NCI-H226 (cell line): ENCODE results near the gene SESTD1.
A peak's percentile ranks its signal among the peaks of the same experiment; 100 is the strongest.

Experiments
- DNase-seq: peaks from one replicate; pipeline ENCODE4 v3.0.0-alpha.2; 2015

SESTD1 gene, protein sequence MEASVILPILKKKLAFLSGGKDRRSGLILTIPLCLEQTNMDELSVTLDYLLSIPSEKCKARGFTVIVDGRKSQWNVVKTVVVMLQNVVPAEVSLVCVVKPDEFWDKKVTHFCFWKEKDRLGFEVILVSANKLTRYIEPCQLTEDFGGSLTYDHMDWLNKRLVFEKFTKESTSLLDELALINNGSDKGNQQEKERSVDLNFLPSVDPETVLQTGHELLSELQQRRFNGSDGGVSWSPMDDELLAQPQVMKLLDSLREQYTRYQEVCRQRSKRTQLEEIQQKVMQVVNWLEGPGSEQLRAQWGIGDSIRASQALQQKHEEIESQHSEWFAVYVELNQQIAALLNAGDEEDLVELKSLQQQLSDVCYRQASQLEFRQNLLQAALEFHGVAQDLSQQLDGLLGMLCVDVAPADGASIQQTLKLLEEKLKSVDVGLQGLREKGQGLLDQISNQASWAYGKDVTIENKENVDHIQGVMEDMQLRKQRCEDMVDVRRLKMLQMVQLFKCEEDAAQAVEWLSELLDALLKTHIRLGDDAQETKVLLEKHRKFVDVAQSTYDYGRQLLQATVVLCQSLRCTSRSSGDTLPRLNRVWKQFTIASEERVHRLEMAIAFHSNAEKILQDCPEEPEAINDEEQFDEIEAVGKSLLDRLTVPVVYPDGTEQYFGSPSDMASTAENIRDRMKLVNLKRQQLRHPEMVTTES

DNA sequence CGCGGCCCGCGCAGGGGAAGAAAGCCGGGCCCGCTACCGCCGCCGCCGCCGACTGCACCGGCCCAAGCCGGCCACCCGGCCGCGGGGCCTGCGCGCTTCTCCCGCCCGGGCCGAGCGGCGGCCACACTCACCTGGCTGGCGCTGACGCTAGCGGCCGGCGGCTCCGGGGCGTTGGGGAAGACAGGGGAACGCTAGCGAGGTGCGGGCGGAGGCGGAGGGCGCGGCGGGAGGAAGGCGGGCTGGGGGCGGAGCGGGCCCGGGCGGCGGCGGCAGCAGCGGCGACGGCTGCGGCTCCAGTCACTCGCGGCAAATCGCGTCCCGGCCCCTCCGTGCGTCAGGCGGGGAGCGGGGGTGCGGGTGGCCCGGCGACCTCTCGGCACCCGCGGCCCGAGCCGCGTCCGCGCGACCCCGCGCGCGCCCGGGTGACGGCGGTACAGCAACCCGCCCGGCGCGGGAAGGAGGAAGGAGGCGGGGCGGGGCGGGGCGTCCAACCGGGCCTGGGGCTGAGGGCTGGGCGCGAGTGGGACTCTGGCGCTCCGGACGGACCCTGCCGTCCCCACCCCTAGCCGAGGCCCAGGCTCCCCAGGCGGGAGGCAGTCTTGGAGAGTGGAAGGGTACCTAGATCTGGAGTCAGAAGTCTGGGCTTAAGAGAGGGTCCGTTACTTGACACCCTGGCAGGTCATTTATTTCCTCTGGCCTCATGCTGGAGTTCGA lies at the start of gene SESTD1:
Gene SESTD1 (minus strand): TSS at position 465 of the 714 bp plus-strand sequence. CDS start 72,991 bp downstream, outside the sequence.
- peak; percentile 25 for DNase-seq

DNA sequence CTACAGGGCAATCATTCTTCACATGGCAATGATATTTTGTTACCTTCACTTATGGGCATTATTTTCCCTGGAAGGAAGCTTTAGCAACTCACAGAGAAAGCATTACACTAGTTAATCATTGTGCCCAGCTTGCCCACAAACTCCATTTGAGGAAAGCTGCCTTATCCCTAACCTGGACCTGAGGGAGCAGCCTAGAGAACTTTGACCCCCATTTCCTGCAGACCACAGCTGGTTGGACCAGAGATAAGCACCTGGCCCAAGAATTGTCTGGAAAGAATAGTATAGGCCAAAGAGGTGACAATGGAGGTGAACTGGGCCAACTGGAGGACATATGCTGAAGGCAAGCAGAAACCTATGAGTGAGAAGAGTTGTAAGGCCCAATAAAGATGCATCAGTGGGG lies 48.4 kb upstream of the SESTD1 start:
- DNase-seq: no peak

DNA sequence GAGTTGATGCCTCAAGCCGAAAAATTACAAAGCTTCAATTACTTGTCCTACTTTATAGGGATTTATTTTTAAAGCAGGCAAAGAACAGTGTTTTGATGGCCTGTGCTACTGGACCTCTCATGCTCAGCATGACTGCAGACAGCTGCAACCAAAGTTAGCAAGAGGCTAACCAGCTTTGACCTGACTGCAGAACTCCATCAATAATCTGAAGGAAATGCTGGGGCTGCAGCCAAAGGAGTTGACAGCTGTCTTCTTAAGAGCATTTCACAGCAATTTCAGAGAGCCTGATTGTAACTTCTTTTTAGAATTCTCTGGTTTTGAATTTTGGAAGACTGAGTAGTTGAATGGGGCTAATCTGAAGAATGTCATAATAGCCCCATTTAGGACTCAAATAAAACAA lies 46.5 kb upstream of the SESTD1 start:
- no peak for DNase-seq

DNA sequence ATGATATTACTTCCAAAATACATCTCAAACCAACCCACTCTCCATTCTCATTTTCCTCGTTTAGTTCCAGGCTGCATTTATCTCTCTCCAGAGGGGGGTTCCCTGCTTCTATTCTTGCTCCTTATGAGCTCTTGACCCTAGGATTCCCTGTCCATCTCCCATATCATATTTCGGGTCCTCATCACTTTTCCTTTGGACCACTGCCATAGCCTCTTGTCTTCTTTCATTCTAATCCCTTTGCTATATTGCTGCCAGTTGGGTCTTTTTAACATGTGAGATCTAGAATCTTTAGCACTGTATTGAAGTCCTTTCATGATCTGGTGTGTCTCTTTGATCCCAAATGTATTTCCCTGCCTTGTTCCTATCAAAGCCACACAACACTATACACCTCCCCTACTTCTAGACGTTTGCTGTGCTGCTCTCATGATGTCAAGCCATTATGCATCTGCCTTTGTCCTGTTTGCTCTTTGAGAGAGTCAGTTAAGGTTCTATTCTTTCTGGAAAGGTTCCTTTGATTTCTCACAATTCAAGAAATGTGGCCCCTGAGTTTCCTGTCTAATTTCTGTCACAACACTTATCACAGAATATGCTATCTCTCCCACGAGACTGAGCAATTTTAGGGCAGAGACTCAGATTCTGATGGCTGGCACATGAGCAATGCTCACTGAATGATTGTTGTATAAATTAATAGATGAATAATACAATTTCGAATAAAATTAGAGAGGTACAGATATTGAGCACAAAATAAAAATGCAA lies 43.2 kb upstream of the SESTD1 start:
- no peak for DNase-seq

DNA sequence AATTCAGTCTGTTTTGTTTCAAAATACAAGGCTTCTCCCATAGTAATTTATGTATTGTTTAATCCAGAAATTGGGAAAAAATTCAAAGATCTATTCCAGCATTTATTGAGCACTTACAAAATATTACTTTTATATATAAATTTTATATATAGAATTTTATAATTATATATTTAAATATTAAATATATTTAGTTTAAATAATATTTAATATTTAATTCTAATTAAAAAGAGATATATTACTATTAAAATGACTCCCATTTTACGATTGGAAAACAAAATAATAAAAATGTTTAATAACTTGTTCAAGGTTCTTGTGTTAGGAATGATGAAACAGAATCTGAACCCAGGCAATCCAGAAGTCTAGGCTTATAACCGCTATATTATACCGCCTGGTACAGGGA lies 40.5 kb upstream of the SESTD1 start:
- DNase-seq: no peak

DNA sequence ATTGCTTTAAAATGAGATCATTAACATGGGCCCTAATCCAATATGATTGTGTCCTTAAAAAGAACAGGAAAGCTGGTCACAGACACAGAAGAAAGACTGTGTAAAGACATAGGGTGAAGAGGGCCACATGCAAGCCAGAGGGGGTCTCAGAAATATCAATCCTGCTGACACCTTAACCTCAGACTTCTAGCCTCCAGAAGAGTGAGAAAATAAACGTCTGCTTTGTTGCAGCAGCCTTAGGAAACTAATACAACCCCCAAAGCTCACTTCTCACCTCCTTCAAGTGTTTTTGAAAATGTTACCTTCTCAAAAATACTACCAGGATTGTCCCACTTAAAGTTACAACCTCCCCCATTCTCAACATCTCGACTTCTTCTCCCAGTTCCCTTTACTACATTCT lies 39.8 kb upstream of the SESTD1 start:
- no peak for DNase-seq

DNA sequence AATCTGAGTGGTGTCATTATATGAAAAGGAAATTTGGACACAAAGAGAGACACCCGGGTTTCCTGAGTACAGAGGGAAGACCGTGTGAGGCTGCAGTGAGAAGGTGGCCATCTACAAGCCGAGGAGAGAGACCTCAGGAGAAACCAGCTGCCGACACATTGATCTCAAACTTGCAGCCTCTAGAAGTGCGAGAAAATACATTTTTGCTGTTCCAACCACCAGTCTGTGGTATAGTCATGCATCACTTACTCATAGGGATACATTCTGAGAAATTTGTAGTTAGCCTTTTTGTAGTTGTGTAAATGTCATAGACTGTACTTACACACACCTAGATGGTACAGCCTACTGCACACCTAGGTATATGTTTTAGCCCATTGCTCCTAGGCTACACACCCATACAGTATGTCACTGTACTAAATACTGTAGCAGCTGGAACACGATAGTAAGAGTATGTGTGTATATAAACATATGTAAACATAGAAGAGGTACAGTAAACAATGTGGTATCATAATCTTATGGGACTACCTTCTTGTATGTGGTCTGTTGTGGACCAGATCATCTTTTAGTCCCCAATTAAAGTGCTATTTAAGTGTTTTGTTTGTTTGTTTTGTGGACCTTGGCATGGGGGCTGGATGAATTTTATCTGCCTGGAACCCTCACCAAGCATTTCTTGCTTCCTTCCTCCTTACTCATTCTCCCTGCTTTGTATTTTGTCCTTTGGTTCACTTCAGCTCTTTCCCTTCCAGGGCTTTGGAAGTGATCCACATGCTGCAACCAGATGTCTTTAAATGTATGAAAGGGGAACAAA lies 38.3 kb upstream of the SESTD1 start:
- DNase-seq: no peak

DNA sequence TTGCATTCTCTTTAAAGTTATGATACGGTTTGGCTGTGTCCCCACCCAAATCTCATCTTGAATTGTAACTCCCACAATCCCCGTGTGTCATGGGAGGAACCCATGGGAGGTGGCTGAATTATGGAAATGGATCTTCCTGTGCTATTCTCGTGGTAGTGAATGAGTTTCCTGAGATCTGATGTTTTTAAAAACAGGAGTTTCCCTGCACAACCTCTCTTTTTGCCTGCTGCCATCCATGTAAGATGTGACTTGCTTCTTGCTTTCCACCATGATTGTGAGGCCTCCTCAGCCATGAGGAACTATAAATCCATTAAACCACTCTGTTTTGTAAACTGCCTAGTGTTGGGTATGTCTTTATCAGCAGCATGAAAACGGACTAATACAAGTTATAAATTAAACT lies 37.5 kb upstream of the SESTD1 start:
- no peak for DNase-seq

DNA sequence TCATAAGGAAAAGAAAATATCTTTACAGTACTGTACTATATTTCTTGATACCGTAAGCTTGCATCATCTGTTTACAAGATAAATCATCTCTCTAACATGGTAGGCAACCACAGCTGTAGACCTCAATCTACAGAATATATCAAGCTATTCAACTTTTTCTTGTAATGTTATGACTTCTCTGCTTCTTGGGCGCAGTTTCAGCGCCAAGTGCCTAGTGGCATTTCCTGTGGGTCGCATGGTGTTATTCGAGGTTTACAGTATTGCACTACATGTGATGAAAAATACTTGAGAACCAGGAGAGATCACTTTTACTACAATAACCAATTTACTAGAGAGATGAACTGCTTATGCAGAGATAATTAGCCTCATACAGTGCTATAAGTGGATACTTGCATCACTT lies 34.0 kb upstream of the SESTD1 start:
- no peak for DNase-seq

DNA sequence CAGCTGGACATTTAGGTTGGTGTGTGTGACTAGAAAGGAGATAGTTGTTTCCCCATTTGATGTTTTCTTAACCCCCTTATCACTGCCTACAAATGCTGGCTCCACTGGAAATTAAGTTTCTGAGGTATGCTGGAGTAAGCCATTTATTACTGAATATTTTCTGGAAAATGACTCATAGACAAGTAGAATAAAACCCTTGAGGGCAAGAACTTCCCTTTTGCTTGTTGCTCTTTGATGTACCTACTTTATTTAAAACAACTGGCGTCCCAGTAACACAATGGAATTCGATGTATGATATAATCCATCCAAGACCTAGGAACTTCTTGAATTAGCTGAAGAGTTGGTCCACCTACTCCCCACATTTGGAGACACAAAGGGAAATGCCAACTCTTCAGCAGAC lies 33.3 kb upstream of the SESTD1 start:
- DNase-seq: peak; percentile 3

DNA sequence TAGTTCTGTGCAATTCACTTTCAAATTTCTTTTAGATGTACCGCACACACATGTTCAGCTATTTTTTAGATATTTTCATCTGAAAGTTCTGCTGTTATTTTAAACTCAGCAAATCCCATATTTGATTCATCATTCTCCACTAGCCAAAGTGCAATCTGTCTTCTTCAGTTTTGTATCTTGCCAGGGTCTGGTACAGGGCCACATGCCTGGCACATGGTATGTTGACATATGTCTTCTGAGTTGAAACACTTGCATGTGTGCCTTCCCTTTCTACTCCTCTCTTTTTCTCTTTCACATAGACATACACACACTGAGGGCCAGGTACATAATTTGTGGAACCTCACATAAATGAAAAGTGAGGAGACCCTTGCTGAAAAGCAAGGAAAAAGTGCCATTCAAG lies 25.7 kb upstream of the SESTD1 start:
- no peak for DNase-seq

DNA sequence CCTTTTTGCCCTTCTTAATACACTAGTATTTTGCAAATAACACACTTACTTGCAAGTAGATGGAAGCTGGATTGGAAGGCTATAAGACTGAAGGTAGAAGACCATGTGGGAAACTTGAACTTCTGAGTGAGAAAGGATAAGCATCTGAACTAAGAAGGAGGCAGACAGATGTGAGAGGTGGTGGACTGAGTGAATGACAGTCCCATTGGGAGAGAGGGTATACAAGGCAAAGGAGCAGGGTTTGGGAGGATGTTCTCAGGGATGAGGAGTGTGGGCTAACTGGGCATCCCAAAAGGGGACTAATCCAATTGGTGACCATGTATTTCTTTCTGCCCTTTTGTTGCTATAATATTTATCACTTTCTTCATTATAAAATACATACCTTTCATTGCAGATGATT lies 20.4 kb upstream of the SESTD1 start:
- DNase-seq: no peak

DNA sequence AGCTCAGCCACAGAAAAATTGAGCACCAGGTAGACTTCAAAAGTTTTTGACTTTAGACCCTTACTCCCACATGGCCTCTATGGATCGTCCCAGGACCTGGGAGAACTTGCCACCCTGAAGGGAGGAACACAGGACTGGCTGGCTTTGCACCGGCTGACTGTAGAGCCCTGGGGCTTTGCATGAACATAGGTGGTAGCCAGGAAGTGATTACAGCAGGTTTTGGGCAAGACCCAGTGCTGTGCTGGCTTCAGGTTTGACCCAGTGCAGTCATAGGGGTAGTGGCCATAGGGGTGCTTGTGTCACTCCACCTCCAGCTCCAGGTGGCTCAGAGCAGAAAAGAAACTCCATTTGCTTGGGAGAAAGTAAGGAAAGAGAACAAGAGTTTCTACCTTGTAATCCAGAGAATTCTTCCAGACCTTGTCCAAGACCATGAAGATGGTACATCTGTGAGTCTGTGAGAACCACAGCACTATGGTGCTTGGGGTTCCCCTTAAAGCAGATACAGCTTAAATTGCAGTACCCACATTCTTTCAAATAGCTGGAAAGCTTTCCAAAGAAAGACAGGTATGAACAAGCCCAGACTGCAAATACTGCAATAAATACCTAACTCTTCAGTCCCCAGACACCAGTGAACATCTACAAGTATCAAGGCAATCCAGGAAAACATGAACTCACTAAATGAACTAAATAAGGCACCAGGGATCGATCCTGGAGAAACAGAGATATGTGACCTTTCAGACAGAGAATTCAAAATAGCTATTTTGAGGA lies 13.0 kb upstream of the SESTD1 start:
- DNase-seq: no peak

DNA sequence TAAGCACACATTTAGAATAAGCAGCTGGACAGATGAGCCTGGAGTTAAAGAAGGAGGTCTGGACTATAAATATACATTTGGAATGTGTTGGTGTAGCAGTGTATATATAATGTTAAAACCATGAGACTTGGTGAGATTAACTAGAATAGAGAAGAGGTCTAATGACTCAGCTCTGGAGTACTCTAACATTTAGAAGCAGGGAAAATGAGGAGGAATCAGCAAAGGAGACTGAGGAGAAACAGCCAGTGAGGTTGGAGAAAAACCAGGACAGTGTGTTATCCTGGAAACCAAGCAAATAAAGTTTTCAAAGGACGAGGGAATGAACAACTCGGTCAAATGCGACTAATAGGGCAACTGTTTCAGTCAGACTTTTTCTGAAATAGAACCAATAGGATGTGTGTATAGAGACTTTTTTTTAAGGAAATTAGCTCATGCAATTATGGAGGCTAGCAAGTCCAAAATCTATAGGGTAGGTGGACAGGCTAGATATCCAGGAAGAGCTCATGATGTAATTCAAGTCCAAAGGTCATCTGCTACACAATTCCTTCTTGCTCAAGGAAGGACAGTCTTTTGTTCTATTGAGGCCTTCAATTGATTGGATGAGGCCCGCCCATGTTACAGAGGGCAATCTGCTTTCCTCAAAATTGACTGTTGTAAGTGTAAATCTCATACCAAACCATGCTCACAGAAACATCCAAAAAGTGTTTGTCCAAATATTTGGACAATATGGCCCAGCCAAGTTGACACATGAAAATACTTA lies 10.8 kb upstream of the SESTD1 start:
- no peak for DNase-seq

DNA sequence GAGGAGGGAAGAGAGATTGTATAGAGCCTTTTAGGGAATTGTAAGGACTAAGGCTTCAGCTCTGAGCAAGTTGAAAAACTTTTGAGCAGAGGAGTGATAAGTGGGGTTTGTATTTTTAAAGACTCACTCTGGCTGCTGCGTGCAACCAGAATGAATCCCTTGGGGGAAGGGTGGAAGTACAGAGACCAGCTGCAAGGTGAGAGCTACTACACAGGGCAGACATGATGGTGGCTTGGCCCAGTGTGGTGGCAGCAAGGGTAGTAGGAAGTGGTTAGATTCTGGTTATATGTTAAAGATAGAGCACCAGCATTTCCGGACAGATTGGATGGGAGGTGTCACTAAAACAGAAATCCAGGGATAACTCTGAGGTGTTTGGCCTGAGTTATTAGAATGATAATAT lies 10.1 kb upstream of the SESTD1 start:
- no peak for DNase-seq

DNA sequence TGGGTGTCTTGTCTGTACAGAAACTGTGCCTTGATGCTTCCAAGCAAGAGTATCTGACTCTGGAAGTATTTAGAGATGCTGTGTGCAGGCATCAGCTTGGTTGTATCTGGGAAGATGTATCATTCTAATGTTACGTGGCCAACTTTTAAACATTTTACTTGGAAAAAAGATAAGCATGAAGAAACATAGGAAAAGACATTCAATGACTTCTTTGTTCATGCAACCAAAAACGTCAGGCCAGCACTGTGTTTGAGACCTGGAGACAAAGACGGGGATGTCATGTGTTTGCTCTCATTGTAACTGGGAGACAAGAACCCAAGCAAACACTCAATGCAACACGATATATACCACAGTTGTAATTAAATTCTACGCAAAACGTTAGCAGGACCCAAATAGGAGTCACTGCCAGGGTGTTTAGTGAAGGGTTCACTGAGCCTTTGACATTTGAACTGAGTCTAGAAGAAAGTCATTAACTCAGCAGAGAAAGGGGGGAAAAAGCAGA lies 8.9 kb upstream of the SESTD1 start:
- no peak for DNase-seq

DNA sequence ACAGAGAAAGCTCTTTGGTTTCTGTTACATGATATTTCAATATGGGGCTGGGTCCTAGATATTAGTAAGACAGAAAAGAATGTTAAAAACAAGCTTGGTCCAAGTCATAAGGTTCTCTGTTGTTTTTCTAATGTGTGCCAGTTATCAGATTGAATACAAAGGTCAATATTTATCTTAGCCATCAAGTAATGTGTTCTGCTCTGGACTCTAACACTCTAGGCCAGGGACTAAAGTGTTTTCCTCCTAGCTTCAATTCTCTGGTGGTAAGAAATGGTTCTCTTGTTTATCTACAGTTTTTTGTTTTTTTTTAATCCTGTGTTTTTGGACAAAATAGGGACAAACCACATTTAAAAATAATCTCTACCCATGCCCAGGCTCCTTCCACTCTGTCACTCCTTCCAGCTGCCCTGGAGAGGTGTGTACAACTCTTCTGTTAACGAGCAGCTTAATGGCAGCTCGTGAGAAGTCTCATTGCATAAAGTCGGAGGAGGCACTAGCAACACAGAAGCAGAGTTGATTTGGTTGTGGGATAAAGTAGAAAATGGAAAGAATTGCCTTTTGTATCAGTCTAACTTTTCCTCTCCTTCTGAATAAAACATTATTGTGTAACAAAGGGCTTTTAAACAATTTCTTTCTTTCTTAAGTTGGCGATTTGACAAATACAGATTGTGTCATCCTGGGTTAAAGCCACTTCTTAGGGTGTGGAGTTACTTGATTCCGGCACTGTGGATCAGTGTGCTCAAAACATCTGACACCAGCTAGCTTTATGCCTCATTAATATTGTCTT lies 8.0 kb upstream of the SESTD1 start:
- DNase-seq: no peak

DNA sequence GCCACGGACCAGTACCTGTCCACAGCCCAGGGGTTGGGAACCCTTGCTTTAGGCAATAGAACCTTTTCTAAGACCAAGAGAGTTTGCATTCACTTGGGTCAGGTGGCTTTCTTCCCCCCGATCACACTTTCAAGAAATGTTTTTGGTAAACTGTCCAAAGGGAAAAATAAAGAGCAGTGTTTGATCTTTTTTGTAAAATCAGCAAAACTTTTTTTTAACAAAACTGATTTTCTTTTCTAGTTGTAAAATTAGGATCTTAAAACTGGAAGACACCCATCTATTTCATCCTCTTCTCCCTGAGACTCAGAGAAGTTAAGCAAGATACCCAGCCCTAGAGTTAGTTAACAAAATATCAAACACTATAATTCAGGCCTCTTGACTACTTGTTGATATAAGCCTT lies 6.1 kb upstream of the SESTD1 start:
- DNase-seq: no peak

DNA sequence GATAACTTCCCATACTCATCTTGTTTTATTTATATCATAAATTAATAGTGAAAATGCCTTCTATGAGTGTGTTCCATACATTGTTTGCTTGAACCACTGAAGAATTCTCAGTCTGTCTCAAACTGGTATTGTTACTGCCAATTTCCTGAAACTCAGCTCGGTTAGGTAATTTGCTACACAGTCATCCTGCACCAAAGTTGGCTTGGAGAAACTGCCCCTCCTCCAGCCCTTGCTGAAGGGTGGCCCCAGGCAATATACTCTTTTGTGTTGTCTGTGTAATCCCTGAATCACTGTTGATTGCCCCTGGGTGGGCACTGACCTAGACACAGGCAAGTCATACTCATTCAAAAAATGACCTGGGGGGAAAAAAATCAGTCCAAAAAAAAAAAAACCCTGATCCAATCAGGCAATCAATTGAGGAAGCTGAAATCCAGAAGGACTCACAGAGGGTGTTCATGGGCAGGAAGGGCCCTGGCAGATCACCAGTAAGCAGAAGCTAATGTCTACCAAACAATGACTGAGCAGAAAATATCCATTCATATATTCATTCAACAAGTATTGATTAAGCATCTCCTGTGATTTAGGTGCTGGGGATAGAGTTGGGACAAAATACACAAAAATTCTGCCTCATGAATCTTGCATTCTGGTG lies 3.8 kb upstream of the SESTD1 start:
- peak; percentile 78 for DNase-seq
